ENCODE measurements around the gene KRT14. TPM values are rescaled to one million over a fixed set of nuclear protein-coding genes. Genes with fewer than 3 reads are reported as not detected.
"Not testable (repeated sequence)": the region's sequence is repeated elsewhere in the genome, so short reads cannot be mapped to it uniquely, and the experiment has no call there.

The KRT14 gene
- total RNA-seq, 4 donors from 2014 or later: 115 to 7,717 (median 1,579) TPM

GRCh38 chr17:41585301-41586056 lies 1.2 kb downstream of the KRT14 start:
- intact Hi-C loops (cut with DNase I): no loop called here
- Histone ChIP-seq H3K27me3 (peaks cover 0 to 58% (median 0%) of the 10 kb centered on the region in 4 donors), H3K4me1 (peaks cover 0 to 63% (median 5%) of the 10 kb centered on the region in 3 donors), H3K27ac (peak overlapping the region; percentile 2 to 71 (median 54)), H3K9me3 (no peaks in the 10 kb centered on the region), H3K36me3 (no peaks in the 10 kb centered on the region), H3K4me3 (peak overlapping the region; percentile 8 to 56 (median 30))
- TF ChIP-seq POLR2A (IDR thresholded peaks at IDR 0.05): no peak
- no peak for TF ChIP-seq CTCF (IDR thresholded peaks at IDR 0.05)
- WGBS, 2 donors: 17 to 70% methylated on average over 1 to 5 of the region's 5 CpGs
- DNase-seq: no peak

GRCh38 chr17:41584331-41584927 lies 2.3 kb downstream of the KRT14 start:
- intact Hi-C loops (cut with DNase I): loop anchor here (5.0 kb wide), 1 partner anchor 63 kb away; no protein-coding TSS in a partner anchor
- WGBS, 2 donors: 51% methylated on average over 6 to 8 of the region's 8 CpGs
- H3K9me3 ChIP-seq, H3K36me3 ChIP-seq, DNase-seq: not testable (repeated sequence)
- H3K4me1 ChIP-seq: peaks cover 0 to 74% (median 13%) of the 10 kb centered on the region in 3 donors
- H3K27me3 ChIP-seq: peaks cover 0 to 56% (median 0%) of the 10 kb centered on the region in 4 donors
- H3K4me3 ChIP-seq: peak overlapping the region in 3 of 4 donors; percentile 29 to 56 (median 30)
- H3K27ac ChIP-seq: peak overlapping the region; percentile 2 to 71 (median 54)

GRCh38 chr17:41583137-41584127 lies 3.3 kb downstream of the KRT14 start:
- peak in 3 of 6 experiments; percentile 15 to 60 (median 38) for TF ChIP-seq CTCF (IDR thresholded peaks at IDR 0.05)
- no peak for TF ChIP-seq POLR2A (IDR thresholded peaks at IDR 0.05)
- H3K27me3 ChIP-seq: peaks cover 0 to 55% (median 0%) of the 10 kb centered on the region in 4 donors
- 47% methylated on average over 18 to 30 of the region's 33 CpGs for WGBS, 2 donors
- peak overlapping the region in 3 of 4 donors; percentile 9 to 35 (median 30) for H3K4me3 ChIP-seq
- DNase-seq: no peak
- no peaks in the 10 kb centered on the region for H3K9me3 ChIP-seq
- H3K36me3 ChIP-seq: no peaks in the 10 kb centered on the region
- intact Hi-C loops (cut with DNase I): loop anchor here (5.0 kb wide), 1 partner anchor 64 kb away; no protein-coding TSS in a partner anchor
- H3K27ac ChIP-seq: peak overlapping the region in 3 of 4 donors; percentile 16 to 81 (median 17)
- H3K4me1 ChIP-seq: peaks cover 0 to 76% (median 18%) of the 10 kb centered on the region in 3 donors

- DNase-seq, H3K36me3 ChIP-seq, H3K9me3 ChIP-seq: not testable (repeated sequence)
- Histone ChIP-seq H3K4me1 (peaks cover 0 to 70% (median 14%) of the 10 kb centered on the region in 3 donors), H3K27me3 (peaks cover 0 to 50% (median 0%) of the 10 kb centered on the region in 4 donors), H3K27ac (peak overlapping the region in 2 of 4 donors; percentile 33 to 81), H3K4me3 (peak overlapping the region in 1 of 4 donors; percentile 35)
- 51 to 59% methylated on average over 9 to 12 of the region's 13 CpGs for WGBS, 2 donors
- intact Hi-C loops (cut with DNase I): loop anchor here (5.0 kb wide), 1 partner anchor 65 kb away; no protein-coding TSS in a partner anchor
Observed at GRCh38 chr17:41582061-41582968, 4.4 kb downstream of the KRT14 start.

GRCh38 chr17:41581366-41582060 lies 5.2 kb downstream of the KRT14 start:
- no peaks in the 10 kb centered on the region for H3K9me3 ChIP-seq
- no peak overlapping the region for H3K4me3 ChIP-seq
- TF ChIP-seq CTCF (IDR thresholded peaks at IDR 0.05): no peak
- no peak for TF ChIP-seq POLR2A (IDR thresholded peaks at IDR 0.05)
- H3K36me3 ChIP-seq: no peaks in the 10 kb centered on the region
- intact Hi-C loops (cut with DNase I): loop anchor here (5.0 kb wide), 1 partner anchor 66 kb away; no protein-coding TSS in a partner anchor
- H3K4me1 ChIP-seq: peaks cover 0 to 73% (median 17%) of the 10 kb centered on the region in 3 donors
- no peak for DNase-seq
- WGBS, 2 donors: 33 to 37% methylated on average over 3 to 4 of the region's 4 CpGs
- peaks cover 0 to 51% (median 0%) of the 10 kb centered on the region in 4 donors for H3K27me3 ChIP-seq
- peak overlapping the region; percentile 0 to 81 (median 66) for H3K27ac ChIP-seq

Data from esophagus squamous epithelium (tissue), 5 donors.